Caco-2 (cell line): ENCODE data around the gene PTH. TPM values are rescaled to one million over a fixed set of nuclear protein-coding genes. Genes with fewer than 3 reads are reported as not detected.

Source experiments
- Bru-seq: library from RNA; stranded (reverse); fragments of 400-500 nt; gene quantifications from one replicate; lab custom pipeline; 2021; lab: Mats Ljungman, UMichigan
- BruChase-seq, 2 experiments: library from RNA; stranded (reverse); fragments of 400-500 nt; gene quantifications; one replicate each; lab custom pipeline; 2021; lab: Mats Ljungman, UMichigan
- BruUV-seq: library from RNA; stranded (reverse); fragments of 400-500 nt; replicated peaks from 2 replicates; lab custom pipeline; 2021; lab: Mats Ljungman, UMichigan
- CTCF ChIA-PET: fragments of 300-600 bp; sonication (Branson Sonifier 250); formaldehyde crosslinking; loops from one replicate; lab custom pipeline; 2022; ENCODE audit warnings: antibody characterized with exemption; lab: Charles Lee
- POLR2A ChIA-PET: fragments of 300-600 bp; sonication (Branson Sonifier 250); formaldehyde crosslinking; loops from one replicate; lab custom pipeline; 2022; ENCODE audit warnings: antibody characterized with exemption; lab: Charles Lee
- DNase-seq, 2 experiments: peaks; one replicate each; pipeline versions ENCODE4 v3.0.0 to v3.0.0-alpha.2; 2020 to 2022
- H3K27me3 ChIP-seq: replicated peaks from 2 replicates; pipeline ENCODE4 v1.6.0; 2011; ENCODE audit warnings: low read length; ENCODE audit not compliant: control insufficient read depth, insufficient read depth
- H3K36me3 ChIP-seq: 2 replicates; pipeline ENCODE4 v1.5.1; 2011; ENCODE audit warnings: low read length; ENCODE audit not compliant: control insufficient read depth, insufficient read depth
- H3K4me1 ChIP-seq: fragments of 250-450 bp; sonication (Bioruptor Pico); 2 replicates; pipeline ENCODE4 v1.5.1; 2020; ENCODE audit warnings: mild to moderate bottlenecking
- H3K4me3 ChIP-seq: 2 replicates; pipeline ENCODE4 v1.5.1; 2011; ENCODE audit warnings: low read depth, mild to moderate bottlenecking, control low read depth, low read length
- H3K9me3 ChIP-seq: fragments of 250-450 bp; sonication (Bioruptor Pico); 2 replicates; pipeline ENCODE4 v1.5.1; 2020; ENCODE audit warnings: mild to moderate bottlenecking, moderate library complexity
- H3K27ac Mint-ChIP-seq: one replicate; pipeline ENCODE4 v1.8.0; 2022; ENCODE audit warnings: mixed read lengths; ENCODE audit not compliant: unreplicated experiment
- H3K27me3 Mint-ChIP-seq: one replicate; pipeline ENCODE4 v1.8.0; 2022; ENCODE audit warnings: mixed read lengths; ENCODE audit not compliant: insufficient read depth, unreplicated experiment
- H3K36me3 Mint-ChIP-seq: one replicate; pipeline ENCODE4 v1.8.0; 2022; ENCODE audit warnings: mild to moderate bottlenecking, mixed read lengths; ENCODE audit not compliant: insufficient read depth, unreplicated experiment
- H3K4me1 Mint-ChIP-seq: one replicate; pipeline ENCODE4 v1.8.0; 2022; ENCODE audit warnings: low read depth, mixed read lengths; ENCODE audit not compliant: unreplicated experiment
- H3K4me3 Mint-ChIP-seq: one replicate; pipeline ENCODE4 v1.8.0; 2022; ENCODE audit warnings: mild to moderate bottlenecking, moderate library complexity, mixed read lengths; ENCODE audit not compliant: unreplicated experiment
- H3K9me3 Mint-ChIP-seq: one replicate; pipeline ENCODE4 v1.8.0; 2022; ENCODE audit warnings: mixed read lengths; ENCODE audit not compliant: unreplicated experiment
- CTCF ChIP-seq, 2 experiments: fragments of 200-600 bp in 1 of 2; IDR thresholded peaks; 1 replicate in 1 of 2; 2 replicates in 1 of 2; pipeline versions ENCODE4 v1.5.1 to v1.8.0; 2011 to 2022; ENCODE audit warnings: antibody characterized with exemption in 1 of 2, control low read depth in 1 of 2, inconsistent platforms in 1 of 2, low read depth in 1 of 2, low read length in 1 of 2, mild to moderate bottlenecking in 1 of 2, moderate library complexity in 1 of 2; ENCODE audit not compliant: insufficient read depth in 1 of 2, severe bottlenecking in 1 of 2, unreplicated experiment in 1 of 2
- intact Hi-C: fragments of 100-400 bp; cut with micrococcal nuclease; formaldehyde crosslinking; loops from one replicate; pipeline ENCODE4 v1.10.0; 2022; ENCODE audit not compliant: unreplicated experiment
- long read RNA-seq: library from polyadenylated mRNA; stranded (forward); transcript quantifications from one replicate; pipeline ENCODE4 v2.0.0, GENCODE V29; 2022
- total RNA-seq: library from RNA; stranded (reverse); gene quantifications from 2 replicates; pipeline ENCODE4 v1.2.3, GENCODE V29; 2022

Gene PTH
- not detected in 2 replicates for total RNA-seq
- not detected for Bru-seq, nascent RNA
- BruChase-seq, experiment 1, labeled RNA remaining after a 2-hour chase: not detected
- not detected for BruChase-seq, experiment 2, labeled RNA remaining after a 6-hour chase
- long read RNA-seq: 0 reads

GRCh38 chr11:13495929-13496328 lies at the start of gene PTH:
PTH (minus strand) TSS chr11:13495997; CDS start chr11:13492855, 3,142 bp downstream.
- DNase-seq: no peak
- Mint-ChIP-seq H3K9me3 (no peaks in the 10 kb centered on the region), H3K27me3 (no peaks in the 10 kb centered on the region), H3K4me1 (no peaks in the 10 kb centered on the region), H3K4me3 (no peak within 1 kb of the TSS), H3K36me3 (no peaks in the 10 kb centered on the region), H3K27ac (no peak within 1 kb of the TSS)
- no peak within 1 kb of the TSS for H3K4me3 ChIP-seq
- intact Hi-C loops: no loop called here
- H3K36me3 ChIP-seq: no peaks in the 10 kb centered on the region
- ChIA-PET CTCF (no interaction called here), POLR2A (no interaction called here)
- no TSS peak for BruUV-seq
- no peaks in the 10 kb centered on the region for H3K9me3 ChIP-seq
- TF ChIP-seq CTCF (IDR thresholded peaks at IDR 0.05; ENCODE audit: insufficient read depth in 1 of 2, low read depth in 1 of 2, low read length in 1 of 2, severe bottlenecking in 1 of 2, unreplicated experiment in 1 of 2): no peak
- H3K27me3 ChIP-seq: no peaks in the 10 kb centered on the region
- H3K4me1 ChIP-seq: no peaks in the 10 kb centered on the region

GRCh38 chr11:13538044-13538443 lies 42.2 kb upstream of the PTH start:
- no peak overlapping the region for H3K4me3 Mint-ChIP-seq
- peaks cover 51% of the 10 kb centered on the region for H3K9me3 Mint-ChIP-seq
- no peak overlapping the region for H3K27ac Mint-ChIP-seq
- no peak for TF ChIP-seq CTCF (IDR thresholded peaks at IDR 0.05; ENCODE audit: insufficient read depth in 1 of 2, low read depth in 1 of 2, low read length in 1 of 2, severe bottlenecking in 1 of 2, unreplicated experiment in 1 of 2)
- no peaks in the 10 kb centered on the region for H3K27me3 ChIP-seq
- BruUV-seq: no TSS peak
- peaks cover 3% of the 10 kb centered on the region for H3K27me3 Mint-ChIP-seq
- peaks cover 28% of the 10 kb centered on the region for H3K9me3 ChIP-seq
- DNase-seq: no peak
- no peaks in the 10 kb centered on the region for H3K4me1 Mint-ChIP-seq
- ChIA-PET POLR2A (no interaction called here), CTCF (no interaction called here)
- intact Hi-C loops: loop anchor here (5.0 kb wide), 1 partner anchor 326 kb away; no protein-coding TSS in a partner anchor
- no peaks in the 10 kb centered on the region for H3K4me1 ChIP-seq
- no peaks in the 10 kb centered on the region for H3K36me3 Mint-ChIP-seq
- H3K4me3 ChIP-seq: no peak overlapping the region
- no peaks in the 10 kb centered on the region for H3K36me3 ChIP-seq

- Mint-ChIP-seq H3K9me3 (peaks cover 57% of the 10 kb centered on the region), H3K27me3 (peaks cover 4% of the 10 kb centered on the region), H3K4me3 (no peak overlapping the region), H3K27ac (no peak overlapping the region), H3K4me1 (no peaks in the 10 kb centered on the region), H3K36me3 (no peaks in the 10 kb centered on the region)
- peak in 1 of 2 experiments; percentile 50 for DNase-seq
- Histone ChIP-seq H3K36me3 (no peaks in the 10 kb centered on the region), H3K27me3 (no peaks in the 10 kb centered on the region), H3K4me3 (no peak overlapping the region), H3K9me3 (peaks cover 37% of the 10 kb centered on the region), H3K4me1 (no peaks in the 10 kb centered on the region)
- TF ChIP-seq CTCF (IDR thresholded peaks at IDR 0.05; ENCODE audit: insufficient read depth in 1 of 2, low read depth in 1 of 2, low read length in 1 of 2, severe bottlenecking in 1 of 2, unreplicated experiment in 1 of 2): peak; percentile 39 to 51
- CTCF ChIA-PET: interaction anchor here (0.6 to 0.7 kb wide), 2 partner anchors 48 to 105 kb away, joined by 4 to 8 read pairs; no protein-coding TSS in a partner anchor
- POLR2A ChIA-PET: no interaction called here
- BruUV-seq: no TSS peak
- intact Hi-C loops: loop anchor here (1.0 to 5.0 kb wide), 2 partner anchors 49 to 324 kb away; no protein-coding TSS in a partner anchor
Observed at GRCh38 chr11:13535819-13536218, 40.0 kb upstream of the PTH start.
